Mesodermal cell (in vitro differentiated cells): Measurements from ENCODE around the gene SLC38A9.
"Not testable (repeated sequence)": the region's sequence is repeated elsewhere in the genome, so short reads cannot be mapped to it uniquely, and the experiment has no call there.

ENCODE experiments used
- H3K27ac ChIP-seq: 2 replicates; pipeline ENCODE4 v1.7.0; 2013; ENCODE audit warnings: mild to moderate bottlenecking, low read depth, low read length, moderate library complexity; ENCODE audit not compliant: severe bottlenecking
- H3K36me3 ChIP-seq: 2 replicates; pipeline ENCODE4 v1.7.1; 2013; ENCODE audit warnings: mild to moderate bottlenecking, low read length, moderate library complexity; ENCODE audit not compliant: control insufficient read depth, insufficient read depth
- H3K4me1 ChIP-seq: one replicate; pipeline ENCODE4 v1.7.1; 2013; ENCODE audit warnings: mild to moderate bottlenecking, low read length; ENCODE audit not compliant: insufficient read depth, control insufficient read depth, poor library complexity, severe bottlenecking
- H3K4me3 ChIP-seq: 2 replicates; pipeline ENCODE4 v1.7.0; 2013; ENCODE audit warnings: low read length, control low read depth, mild to moderate bottlenecking; ENCODE audit not compliant: insufficient read depth, poor library complexity, severe bottlenecking; ENCODE audit errors: extremely low read depth
- H3K9me3 ChIP-seq: 2 replicates; pipeline ENCODE4 v1.7.1; 2013; ENCODE audit warnings: mild to moderate bottlenecking, low read length, moderate library complexity; ENCODE audit not compliant: control insufficient read depth
- WGBS, 2 experiments: methylation state at CpG; one replicate each; pipeline ENCODE4 v1.1.5; 2013; ENCODE audit warnings: missing lambda C conversion rate in 2 of 2; ENCODE audit not compliant: insufficient coverage in 2 of 2; 5-methylcytosine and 5-hydroxymethylcytosine counted together

The SLC38A9 gene

GRCh38 chr5:55618318-55618717, 93.8 kb downstream of the SLC38A9 start:
- WGBS, 2 experiments = 97 to 100% methylated on average over 2 to 4 of the region's 5 CpGs
- H3K9me3 ChIP-seq = peaks cover 3% of the 10 kb centered on the region
- no peak overlapping the region for H3K27ac ChIP-seq
- no peaks in the 10 kb centered on the region for H3K36me3 ChIP-seq
- no peaks in the 10 kb centered on the region for H3K4me1 ChIP-seq
- H3K4me3 ChIP-seq = no peak overlapping the region

DNA sequence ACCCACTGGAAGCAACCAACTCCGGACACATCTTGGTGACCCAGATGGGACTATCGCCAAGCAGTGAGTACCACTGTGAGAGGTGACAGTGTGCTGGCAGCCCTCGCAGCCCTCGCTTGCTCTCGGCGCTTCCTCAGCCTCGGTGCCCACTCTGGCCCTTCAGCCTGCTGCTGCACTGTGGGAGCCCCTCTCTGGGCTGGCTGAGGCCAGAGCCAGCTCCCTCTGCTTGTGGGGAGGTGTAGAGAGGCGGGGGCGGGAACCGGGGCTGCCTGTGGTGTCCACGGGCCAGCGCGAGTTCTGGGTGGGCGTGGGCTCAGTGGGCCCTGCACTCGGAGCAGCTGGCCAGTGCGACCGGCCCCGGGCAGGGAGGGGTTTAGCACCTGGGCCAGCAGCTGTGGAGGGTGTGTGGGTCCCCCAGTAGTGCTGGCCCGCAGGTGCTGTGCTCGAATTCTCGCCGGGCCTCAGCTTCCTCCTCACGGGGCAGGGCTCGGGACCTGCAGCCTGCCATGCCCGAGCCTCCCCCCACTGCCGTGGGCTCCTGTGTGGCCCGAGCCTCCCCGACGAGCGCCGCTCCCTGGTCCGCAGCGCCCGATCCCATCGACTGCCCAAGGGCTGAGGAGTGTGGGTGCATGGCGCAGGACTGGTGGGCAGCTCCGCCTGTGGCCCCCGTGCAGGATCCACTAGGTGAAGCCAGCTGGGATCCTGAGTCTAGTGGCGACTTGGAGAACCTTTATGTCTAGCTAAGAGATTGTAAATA, 98.8 kb downstream of the SLC38A9 start:
- Histone ChIP-seq H3K9me3 (peaks cover 7% of the 10 kb centered on the region), H3K4me3 (no peak overlapping the region), H3K36me3 (no peaks in the 10 kb centered on the region), H3K27ac (no peak overlapping the region), H3K4me1 (no peaks in the 10 kb centered on the region)
- 96 to 97% methylated on average over 26 to 30 of the region's 39 CpGs for WGBS, 2 experiments

DNA sequence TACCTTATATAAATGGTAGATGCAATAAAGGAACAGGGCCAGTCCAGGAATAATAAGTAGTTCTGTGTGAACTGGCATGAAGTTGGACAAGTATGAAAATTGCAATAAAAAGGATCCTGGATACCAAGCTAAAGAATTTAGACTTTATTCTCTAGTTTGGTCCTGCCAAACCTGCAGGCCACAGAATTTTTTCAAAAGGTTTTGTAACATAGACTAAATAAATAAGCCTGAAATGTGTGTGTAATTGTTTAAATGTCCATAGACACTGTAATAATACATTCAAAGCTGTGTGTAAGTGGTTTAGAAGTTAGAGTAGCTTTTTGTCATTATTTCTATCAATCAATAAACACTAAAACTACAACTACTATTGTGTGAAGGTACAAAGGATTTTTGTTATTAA, 101.6 kb downstream of the SLC38A9 start:
- Histone ChIP-seq H3K9me3 (peaks cover 7% of the 10 kb centered on the region), H3K4me1 (peaks cover 3% of the 10 kb centered on the region), H3K27ac (no peak overlapping the region), H3K36me3 (no peaks in the 10 kb centered on the region), H3K4me3 (no peak overlapping the region)

- H3K9me3 ChIP-seq = peaks cover 7% of the 10 kb centered on the region
- no peak overlapping the region for H3K27ac ChIP-seq
- H3K4me1 ChIP-seq = peaks cover 6% of the 10 kb centered on the region
- no peaks in the 10 kb centered on the region for H3K36me3 ChIP-seq
- H3K4me3 ChIP-seq = no peak overlapping the region
- 100% methylated on average over 1 of the region's 1 CpG; no CpG with 5 or more reads in 1 of the 2 experiments for WGBS, 2 experiments
Measured at GRCh38 chr5:55609413-55609812, 102.7 kb downstream of the SLC38A9 start.

- Histone ChIP-seq H3K4me1 (peaks cover 7% of the 10 kb centered on the region), H3K4me3 (no peak overlapping the region), H3K36me3 (no peaks in the 10 kb centered on the region), H3K27ac (no peak overlapping the region), H3K9me3 (peaks cover 7% of the 10 kb centered on the region)
- no CpG with 5 or more reads among the region's 6 CpGs for WGBS, 2 experiments
Measured at GRCh38 chr5:55608595-55609349, 103.4 kb downstream of the SLC38A9 start.

DNA sequence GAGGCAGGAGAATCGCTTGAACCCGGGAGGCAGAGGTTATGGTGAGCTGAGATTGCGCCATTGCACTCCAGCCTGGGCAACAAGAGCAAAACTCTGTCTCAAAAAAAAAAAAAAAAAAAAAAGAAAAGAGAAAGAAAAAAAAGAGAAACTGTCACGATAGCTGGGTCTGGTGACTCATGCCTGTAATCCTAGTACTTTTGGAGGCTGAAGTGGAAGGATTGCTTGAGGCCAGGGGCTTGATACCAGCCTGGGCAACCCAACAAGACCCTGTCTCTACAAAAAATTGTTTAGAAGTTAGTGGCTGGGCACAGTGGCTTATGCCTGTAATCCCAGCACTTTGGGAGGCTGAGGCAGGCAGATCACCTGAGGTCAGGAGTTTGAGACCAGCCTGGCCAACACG, 104.8 kb downstream of the SLC38A9 start:
- H3K27ac ChIP-seq, H3K9me3 ChIP-seq, H3K36me3 ChIP-seq, H3K4me3 ChIP-seq: not testable (repeated sequence)
- 90% methylated on average over 2 of the region's 5 CpGs; no CpG with 5 or more reads in 1 of the 2 experiments for WGBS, 2 experiments
- H3K4me1 ChIP-seq = peaks cover 17% of the 10 kb centered on the region

- H3K4me3 ChIP-seq = no peak overlapping the region
- peaks cover 42% of the 10 kb centered on the region for H3K4me1 ChIP-seq
- no peaks in the 10 kb centered on the region for H3K36me3 ChIP-seq
- 82 to 90% methylated on average over 3 of the region's 7 CpGs for WGBS, 2 experiments
- H3K27ac ChIP-seq = peak overlapping the region; percentile 79
- H3K9me3 ChIP-seq = no peaks in the 10 kb centered on the region
Measured at GRCh38 chr5:55604611-55605067, 107.5 kb downstream of the SLC38A9 start.

DNA sequence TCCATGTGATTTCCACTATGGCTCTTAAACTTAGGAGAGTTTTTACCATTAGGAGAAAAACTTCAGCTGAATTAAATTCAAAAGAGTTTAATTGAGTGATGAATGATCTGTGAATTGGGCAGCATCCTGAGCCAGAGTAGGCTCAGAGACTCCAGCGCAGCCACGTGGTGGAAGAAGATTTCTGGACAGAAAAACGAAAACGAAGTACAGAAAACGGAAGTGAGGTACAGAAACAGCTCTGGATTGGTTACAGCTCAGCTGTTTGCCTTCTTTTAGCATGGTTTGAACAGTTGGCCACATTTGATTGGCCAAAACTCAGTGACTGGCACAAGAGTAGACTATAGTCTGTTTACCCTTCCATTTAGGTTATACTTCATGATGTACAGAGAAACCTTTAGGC, 108.2 kb downstream of the SLC38A9 start:
- Histone ChIP-seq H3K27ac (peak overlapping the region; percentile 79), H3K9me3 (no peaks in the 10 kb centered on the region), H3K36me3 (no peaks in the 10 kb centered on the region), H3K4me3 (no peak overlapping the region), H3K4me1 (peaks cover 48% of the 10 kb centered on the region)
- WGBS, 2 experiments = 88 to 92% methylated on average over 5 of the region's 5 CpGs

DNA sequence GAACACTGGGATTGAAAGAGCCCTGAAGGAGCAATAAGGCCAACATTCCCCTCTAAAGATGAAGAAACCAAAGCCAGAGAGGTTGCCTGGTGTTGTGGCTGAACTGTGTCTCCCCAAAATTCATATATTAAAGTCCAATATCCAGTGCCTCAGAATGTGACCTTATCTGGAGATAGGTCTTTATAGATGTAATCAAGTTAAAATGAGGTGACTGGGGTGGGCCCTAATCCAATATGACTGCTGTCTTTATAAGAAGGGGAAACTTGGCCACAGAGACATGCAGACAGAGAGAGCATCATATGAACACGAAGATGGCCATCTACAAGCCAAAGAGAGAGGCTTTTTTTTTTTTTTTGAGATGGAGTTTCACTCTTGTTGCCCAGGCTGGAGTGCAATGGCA, 110.5 kb downstream of the SLC38A9 start:
- 80 to 100% methylated on average over 1 of the region's 1 CpG for WGBS, 2 experiments
- Histone ChIP-seq H3K4me3 (no peak overlapping the region), H3K9me3 (no peaks in the 10 kb centered on the region), H3K36me3 (no peaks in the 10 kb centered on the region), H3K4me1 (peaks cover 51% of the 10 kb centered on the region), H3K27ac (peak overlapping the region; percentile 87)

GRCh38 chr5:55601204-55601618, 110.9 kb downstream of the SLC38A9 start:
- Histone ChIP-seq H3K4me3 (no peak overlapping the region), H3K9me3 (no peaks in the 10 kb centered on the region), H3K36me3 (no peaks in the 10 kb centered on the region), H3K27ac (peak overlapping the region; percentile 87), H3K4me1 (peaks cover 51% of the 10 kb centered on the region)
- 73 to 74% methylated on average over 6 to 7 of the region's 8 CpGs for WGBS, 2 experiments
